IMR-90 (cell line): ENCODE results near the gene TRPM7. TPM values are rescaled to one million over a fixed set of nuclear protein-coding genes. Genes with fewer than 3 reads are reported as not detected.
A peak's percentile ranks its signal among the peaks of the same experiment; 100 is the strongest.

Experiments used
- ATAC-seq: fragments of 200-7000 bp; cut with Tn5 transposase; 2 replicates; pipeline ENCODE4 v1.9.1; 2020; ENCODE audit warnings: low read depth, mild to moderate bottlenecking, moderate library complexity
- BruUV-seq: library from RNA; stranded (reverse); fragments of 400-500 nt; replicated peaks from 2 replicates; lab custom pipeline; 2021; lab: Mats Ljungman, UMichigan
- CTCF ChIA-PET: fragments of 300-600 bp; formaldehyde crosslinking; extraction: SDS; loops from one replicate; lab custom pipeline; 2021; ENCODE audit warnings: antibody characterized with exemption; lab: Yijun Ruan, JAX
- POLR2A ChIA-PET: fragments of 300-600 bp; sonication (Branson Sonifier 250); formaldehyde crosslinking; loops from one replicate; lab custom pipeline; 2022; ENCODE audit warnings: antibody characterized with exemption; ENCODE audit not compliant: unreplicated experiment; lab: Charles Lee
- DNase-seq: peaks from one replicate; pipeline ENCODE4 v3.0.0; 2013
- H2AFZ ChIP-seq: replicated peaks from 2 replicates; pipeline ENCODE3; 2013; ENCODE audit warnings: low read length, mild to moderate bottlenecking; ENCODE audit not compliant: poor library complexity
- H2AK5ac ChIP-seq: 2 replicates; pipeline ENCODE4 v1.6.1; 2013; ENCODE audit warnings: low read depth, low read length, inconsistent platforms
- H2AK9ac ChIP-seq: replicated peaks from 2 replicates; pipeline ENCODE3; 2013; ENCODE audit warnings: mild to moderate bottlenecking, low read depth, low read length, moderate library complexity; ENCODE audit not compliant: poor library complexity
- H2BK120ac ChIP-seq: 2 replicates; pipeline ENCODE4 v1.6.1; 2013; ENCODE audit warnings: low read depth, low read length, inconsistent platforms
- H2BK15ac ChIP-seq: 3 replicates; pipeline ENCODE4 v1.6.1; 2013; ENCODE audit warnings: low read depth, low read length, inconsistent platforms
- H2BK20ac ChIP-seq: 2 replicates; pipeline ENCODE4 v1.6.1; 2013; ENCODE audit warnings: low read depth, mild to moderate bottlenecking, inconsistent platforms, low read length, moderate library complexity
- H2BK5ac ChIP-seq: 2 replicates; pipeline ENCODE4 v1.6.1; 2013; ENCODE audit warnings: mild to moderate bottlenecking, low read depth, low read length, inconsistent platforms; ENCODE audit not compliant: poor library complexity, severe bottlenecking
- H3K14ac ChIP-seq: replicated peaks from 2 replicates; pipeline ENCODE4 v1.6.1; 2013; ENCODE audit warnings: low read depth, low read length, inconsistent platforms
- H3K18ac ChIP-seq: 2 replicates; pipeline ENCODE4 v1.6.1; 2013; ENCODE audit warnings: low read depth, low read length, control low read depth
- H3K23ac ChIP-seq: 2 replicates; pipeline ENCODE4 v1.6.1; 2013; ENCODE audit warnings: low read depth, low read length, inconsistent platforms
- H3K27ac ChIP-seq: 2 replicates; pipeline ENCODE4 v1.5.1; 2013; ENCODE audit warnings: mild to moderate bottlenecking, control low read depth, low read length; ENCODE audit not compliant: insufficient read depth
- H3K27me3 ChIP-seq: 2 replicates; pipeline ENCODE4 v1.6.1; 2013; ENCODE audit warnings: low read length; ENCODE audit not compliant: control insufficient read depth, insufficient read depth
- H3K36me3 ChIP-seq: 2 replicates; pipeline ENCODE4 v1.6.1; 2013; ENCODE audit warnings: low read length, mixed read lengths; ENCODE audit not compliant: control insufficient read depth, insufficient read depth
- H3K4ac ChIP-seq: 2 replicates; pipeline ENCODE4 v1.6.1; 2013; ENCODE audit warnings: low read depth, low read length, inconsistent platforms
- H3K4me1 ChIP-seq: 2 replicates; pipeline ENCODE4 v1.6.1; 2013; ENCODE audit warnings: low read length, mixed read lengths; ENCODE audit not compliant: control insufficient read depth, insufficient read depth
- H3K4me2 ChIP-seq: 2 replicates; pipeline ENCODE4 v1.6.1; 2013; ENCODE audit warnings: low read depth, mild to moderate bottlenecking, control low read depth, low read length, moderate library complexity
- H3K4me3 ChIP-seq: 2 replicates; pipeline ENCODE4 v1.5.1; 2013; ENCODE audit warnings: low read depth, mild to moderate bottlenecking, control low read depth, low read length, moderate library complexity; ENCODE audit not compliant: insufficient read depth
- H3K56ac ChIP-seq: 2 replicates; pipeline ENCODE4 v1.6.1; 2013; ENCODE audit warnings: low read length, inconsistent platforms; ENCODE audit not compliant: insufficient read depth; ENCODE audit errors: extremely low read depth
- H3K79me1 ChIP-seq, 2 experiments: 2 replicates each; pipeline ENCODE4 v1.6.1; 2013; ENCODE audit warnings: low read length in 2 of 2, inconsistent platforms in 1 of 2, low read depth in 1 of 2
- H3K9ac ChIP-seq: 2 replicates; pipeline ENCODE4 v1.6.1; 2013; ENCODE audit warnings: low read depth, low read length, control low read depth
- H3K9me1 ChIP-seq: 2 replicates; pipeline ENCODE4 v1.6.1; 2013; ENCODE audit warnings: low read length, inconsistent platforms; ENCODE audit not compliant: insufficient read depth
- H3K9me3 ChIP-seq: 2 replicates; pipeline ENCODE4 v1.6.1; 2013; ENCODE audit warnings: low read length; ENCODE audit not compliant: control insufficient read depth, insufficient read depth
- H4K20me1 ChIP-seq: 2 replicates; pipeline ENCODE4 v1.6.1; 2013; ENCODE audit warnings: low read length, inconsistent platforms; ENCODE audit not compliant: insufficient read depth
- H4K5ac ChIP-seq: 2 replicates; pipeline ENCODE4 v1.6.1; 2013; ENCODE audit warnings: mild to moderate bottlenecking, low read depth, low read length, control low read depth
- H4K8ac ChIP-seq, 2 experiments: 2 replicates each; pipeline ENCODE4 v1.6.1; 2013; ENCODE audit warnings: low read depth in 2 of 2, low read length in 2 of 2, control low read depth in 1 of 2, inconsistent platforms in 1 of 2
- H4K91ac ChIP-seq: 2 replicates; pipeline ENCODE4 v1.6.1; 2013; ENCODE audit warnings: low read depth, low read length, inconsistent platforms; ENCODE audit not compliant: insufficient read depth
- CHD1 ChIP-seq: IDR thresholded peaks from 2 replicates; pipeline ENCODE4 v1.6.1; 2012; ENCODE audit warnings: low read depth, low read length, improper control_type of control experiment
- CTCF ChIP-seq: conservative IDR thresholded peaks from 2 replicates; pipeline ENCODE4 v1.5.1; 2012; ENCODE audit warnings: mild to moderate bottlenecking, low read depth, low read length, improper control_type of control experiment
- ELK1 ChIP-seq: fragments of 150-350 bp; IDR thresholded peaks from 2 replicates; pipeline ENCODE4 v1.6.1; 2016; ENCODE audit warnings: low read depth, mild to moderate bottlenecking, low read length, moderate library complexity, borderline replicate concordance
- MAFK ChIP-seq: IDR thresholded peaks from 2 replicates; pipeline ENCODE4 v1.6.1; 2012; ENCODE audit warnings: low read depth, low read length, improper control_type of control experiment
- POLR2A ChIP-seq: IDR thresholded peaks from 2 replicates; pipeline ENCODE4 v1.6.1; 2012; ENCODE audit warnings: mild to moderate bottlenecking, low read depth, low read length
- RAD21 ChIP-seq: IDR thresholded peaks from 2 replicates; pipeline ENCODE4 v1.6.1; 2012; ENCODE audit warnings: low read length, improper control_type of control experiment
- WGBS, 2 experiments: methylation state at CpG; one replicate each; pipeline versions ENCODE4 v1.1.5 to v1.1.7; 2013; ENCODE audit warnings: missing lambda C conversion rate in 2 of 2; ENCODE audit not compliant: insufficient read length in 1 of 2; ENCODE audit errors: extremely low coverage in 2 of 2; 5-methylcytosine and 5-hydroxymethylcytosine counted together
- dilution Hi-C: fragments of 300-500 bp; cut with HindIII; formaldehyde crosslinking; loops from one replicate; pipeline ENCODE4 v1.14.3; 2018; ENCODE audit warnings: low sequenced_read_pairs; ENCODE audit not compliant: unreplicated experiment
- in situ Hi-C: fragments of 300-500 bp; cut with MboI; formaldehyde crosslinking; loops from 3 replicates; pipeline ENCODE4 v1.14.3; 2019; ENCODE audit warnings: low sequenced_read_pairs, inconsistent platforms, mixed read lengths
- intact Hi-C: fragments of 100-400 bp; cut with micrococcal nuclease; formaldehyde crosslinking; loops from 2 replicates; pipeline ENCODE4 v1.10.0; 2022
- polyA plus RNA-seq, 3 experiments: library from polyadenylated mRNA; depleted of rRNA; stranded (reverse); fragments of >200 nt; gene quantifications; 2 replicates each; pipeline ENCODE4 v1.2.3, GENCODE V29; 2012; ENCODE audit warnings: low replicate concordance in 1 of 3
- total RNA-seq: library from RNA; depleted of rRNA; stranded (reverse); fragments of >200 nt; gene quantifications from 2 replicates; pipeline ENCODE4 v1.2.3, GENCODE V29; 2012

The TRPM7 gene
- total and polyA plus RNA-seq, 2 of the 4 experiments (the other 2 are of a cell fraction): 10.6 to 27.8 TPM

GRCh38 chr15:50697109-50697797, 10.7 kb upstream of the TRPM7 start:
- ChIA-PET CTCF (interaction anchor here (1.0 kb wide), 1 partner anchor 189 kb away, joined by 3 read pairs; no protein-coding TSS in a partner anchor), POLR2A (no interaction called here)

More at GRCh38 chr15:50697109-50697797, 10.7 kb upstream of the TRPM7 start:
- Histone ChIP-seq H3K4ac (no peak overlapping the region), H3K18ac (no peak overlapping the region), H3K4me3 (no peak overlapping the region), H2BK5ac (no peak overlapping the region), H3K4me2 (peak overlapping the region; percentile 51; the same call in 1 of the 2 replicates), H3K27ac (no peak overlapping the region), H2BK120ac (no peak overlapping the region), H3K27me3 (no peaks in the 10 kb centered on the region), H3K14ac (no peak overlapping the region), H4K5ac (no peak overlapping the region), H3K56ac (no peak overlapping the region), H3K9me3 (no peaks in the 10 kb centered on the region), H2AFZ (no peak overlapping the region), H3K36me3 (no peaks in the 10 kb centered on the region), H2BK15ac (no peak overlapping the region), H4K91ac (no peak overlapping the region), H3K9ac (no peak overlapping the region), H3K4me1 (peaks cover 4% of the 10 kb centered on the region), H2AK9ac (no peak overlapping the region), H2BK20ac (no peak overlapping the region), H3K23ac (no peak overlapping the region), H3K9me1 (0 out of 2 replicates have a peak, but pooled peaks cover 3% of the 10 kb centered on the region), H4K8ac (no peak overlapping the region; a peak in 1 of 4 replicates), H4K20me1 (no peaks in the 10 kb centered on the region), H3K79me1 (no peaks in the 10 kb centered on the region), H2AK5ac (no peak overlapping the region)
- ATAC-seq (peak; percentile 67), DNase-seq (peak; percentile 56)
- dilution Hi-C loops: no loop called here
- BruUV-seq: no TSS peak
- TF ChIP-seq RAD21 (no peak), ELK1 (no peak), CTCF (no peak), MAFK (no peak), POLR2A (no peak), CHD1 (no peak)
- WGBS, 2 experiments: 80% methylated on average over 1 of the region's 4 CpGs; no CpG with 5 or more reads in 1 of the 2 experiments
- in situ Hi-C loops: no loop called here
- intact Hi-C loops: no loop called here
